DND-41 (cell line): ENCODE results near the gene SGPL1.

Experiments used
- ATAC-seq: fragments of 200-7000 bp; cut with Tn5 transposase; 3 replicates; pipeline ENCODE4 v1.9.1; 2021; ENCODE audit warnings: low read depth; ENCODE audit not compliant: insufficient read depth
- DNase-seq: peaks from one replicate; pipeline ENCODE4 v3.0.0-alpha.2; 2020
- H2AFZ ChIP-seq: 2 replicates; pipeline ENCODE4 v1.6.0; 2012; ENCODE audit warnings: low read depth, low read length
- H3K27ac ChIP-seq: 2 replicates; pipeline ENCODE4 v1.5.1; 2012; ENCODE audit warnings: low read length, inconsistent platforms
- H3K27me3 ChIP-seq: fragments of 200-600 bp; sonication (generic); 2 replicates; pipeline ENCODE4 v1.6.0; 2012; ENCODE audit warnings: low read length, mild to moderate bottlenecking, inconsistent platforms; ENCODE audit not compliant: insufficient read depth, poor library complexity
- H3K36me3 ChIP-seq: 2 replicates; pipeline ENCODE4 v1.5.1; 2012; ENCODE audit warnings: low read length, inconsistent platforms; ENCODE audit not compliant: insufficient read depth
- H3K4me1 ChIP-seq: 2 replicates; pipeline ENCODE4 v1.5.1; 2012; ENCODE audit warnings: mild to moderate bottlenecking, low read length; ENCODE audit not compliant: insufficient read depth
- H3K4me2 ChIP-seq: 2 replicates; pipeline ENCODE4 v1.6.0; 2012; ENCODE audit warnings: mild to moderate bottlenecking, moderate library complexity, low read length, inconsistent platforms; ENCODE audit not compliant: insufficient read depth
- H3K4me3 ChIP-seq, 2 experiments: fragments of 200-600 bp in 1 of 2; shearing (Covaris generic) in 1 of 2; 2 replicates each; pipeline ENCODE4 v1.5.1; 2012 to 2016; ENCODE audit warnings: inconsistent platforms in 2 of 2, low read length in 2 of 2, mild to moderate bottlenecking in 2 of 2, low read depth in 1 of 2, moderate library complexity in 1 of 2
- H3K79me2 ChIP-seq: 2 replicates; pipeline ENCODE4 v1.6.0; 2012; ENCODE audit warnings: low read length, inconsistent platforms; ENCODE audit not compliant: insufficient read depth
- H3K9ac ChIP-seq: 2 replicates; pipeline ENCODE4 v1.6.0; 2012; ENCODE audit warnings: low read depth, mild to moderate bottlenecking, inconsistent platforms, low read length, moderate library complexity
- H3K9me3 ChIP-seq: 2 replicates; pipeline ENCODE4 v1.5.1; 2012; ENCODE audit warnings: low read length, moderate library complexity, mild to moderate bottlenecking, inconsistent platforms; ENCODE audit not compliant: insufficient read depth, severe bottlenecking
- H4K20me1 ChIP-seq: 2 replicates; pipeline ENCODE4 v1.6.0; 2012; ENCODE audit warnings: low read length; ENCODE audit not compliant: insufficient read depth
- EZH2 ChIP-seq: IDR thresholded peaks from 3 replicates; pipeline ENCODE4 v1.6.1; 2012; ENCODE audit warnings: borderline replicate concordance, low read depth, mild to moderate bottlenecking, moderate library complexity, low read length, inconsistent platforms; ENCODE audit not compliant: severe bottlenecking
- TF ChIP-seq, protein P1 (sequence below): IDR thresholded peaks from 2 replicates; pipeline ENCODE4 v1.5.1; 2012; ENCODE audit warnings: borderline replicate concordance, low read length, moderate library complexity, mild to moderate bottlenecking; ENCODE audit not compliant: poor library complexity, severe bottlenecking; ENCODE audit errors: extremely low read depth

The SGPL1 gene

DNA sequence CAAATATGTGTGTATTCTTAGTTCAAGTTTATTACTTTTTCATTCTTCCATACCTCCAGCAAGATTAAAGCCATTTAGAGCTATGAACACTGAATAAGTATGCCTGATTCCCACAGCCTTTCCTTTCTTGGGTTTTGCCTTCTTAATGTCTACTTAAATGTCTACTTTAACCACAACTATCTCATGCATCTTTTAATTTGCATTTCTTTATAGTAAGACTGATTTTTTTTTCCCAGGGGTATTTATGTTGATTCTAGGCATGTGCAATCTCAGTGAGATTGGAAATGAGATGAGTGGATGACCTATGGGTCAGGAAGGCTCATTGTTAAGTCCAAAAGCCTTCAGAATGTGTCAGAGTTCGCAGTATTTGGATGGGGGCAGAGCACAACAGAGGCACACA is 69.0 kb downstream of the SGPL1 start:
- DNase-seq (no peak), ATAC-seq (no peak)
- no peaks in the 10 kb centered on the region for H3K27me3 ChIP-seq
- no peaks in the 10 kb centered on the region for H3K79me2 ChIP-seq
- no peak overlapping the region for H3K9ac ChIP-seq
- H3K4me2 ChIP-seq: no peak overlapping the region
- no peaks in the 10 kb centered on the region for H3K9me3 ChIP-seq
- peaks cover 19% of the 10 kb centered on the region for H3K4me1 ChIP-seq
- H4K20me1 ChIP-seq: no peaks in the 10 kb centered on the region
- H3K36me3 ChIP-seq: peaks cover 6% of the 10 kb centered on the region; the same call in 1 of the 2 replicates
- no peak overlapping the region for H2AFZ ChIP-seq
- no peak for TF ChIP-seq EZH2
- TF ChIP-seq, protein P1, sequence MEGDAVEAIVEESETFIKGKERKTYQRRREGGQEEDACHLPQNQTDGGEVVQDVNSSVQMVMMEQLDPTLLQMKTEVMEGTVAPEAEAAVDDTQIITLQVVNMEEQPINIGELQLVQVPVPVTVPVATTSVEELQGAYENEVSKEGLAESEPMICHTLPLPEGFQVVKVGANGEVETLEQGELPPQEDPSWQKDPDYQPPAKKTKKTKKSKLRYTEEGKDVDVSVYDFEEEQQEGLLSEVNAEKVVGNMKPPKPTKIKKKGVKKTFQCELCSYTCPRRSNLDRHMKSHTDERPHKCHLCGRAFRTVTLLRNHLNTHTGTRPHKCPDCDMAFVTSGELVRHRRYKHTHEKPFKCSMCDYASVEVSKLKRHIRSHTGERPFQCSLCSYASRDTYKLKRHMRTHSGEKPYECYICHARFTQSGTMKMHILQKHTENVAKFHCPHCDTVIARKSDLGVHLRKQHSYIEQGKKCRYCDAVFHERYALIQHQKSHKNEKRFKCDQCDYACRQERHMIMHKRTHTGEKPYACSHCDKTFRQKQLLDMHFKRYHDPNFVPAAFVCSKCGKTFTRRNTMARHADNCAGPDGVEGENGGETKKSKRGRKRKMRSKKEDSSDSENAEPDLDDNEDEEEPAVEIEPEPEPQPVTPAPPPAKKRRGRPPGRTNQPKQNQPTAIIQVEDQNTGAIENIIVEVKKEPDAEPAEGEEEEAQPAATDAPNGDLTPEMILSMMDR: no peak
- H3K27ac ChIP-seq: no peak overlapping the region
- H3K4me3 ChIP-seq: no peak overlapping the region

- H3K27ac ChIP-seq: no peak overlapping the region
- no peaks in the 10 kb centered on the region for H4K20me1 ChIP-seq
- no peak for DNase-seq
- H3K27me3 ChIP-seq: no peaks in the 10 kb centered on the region
- no peak overlapping the region for H2AFZ ChIP-seq
- peaks cover 19% of the 10 kb centered on the region for H3K4me1 ChIP-seq
- no peak overlapping the region for H3K4me3 ChIP-seq
- ATAC-seq: no peak
- peaks cover 6% of the 10 kb centered on the region; the same call in 1 of the 2 replicates for H3K36me3 ChIP-seq
- H3K79me2 ChIP-seq: no peaks in the 10 kb centered on the region
- no peak overlapping the region for H3K9ac ChIP-seq
- TF ChIP-seq EZH2: no peak
- TF ChIP-seq, protein P1: no peak
- H3K9me3 ChIP-seq: no peaks in the 10 kb centered on the region
- no peak overlapping the region for H3K4me2 ChIP-seq
Observed at GRCh38 chr10:70885481-70885880, 69.7 kb downstream of the SGPL1 start.

DNA sequence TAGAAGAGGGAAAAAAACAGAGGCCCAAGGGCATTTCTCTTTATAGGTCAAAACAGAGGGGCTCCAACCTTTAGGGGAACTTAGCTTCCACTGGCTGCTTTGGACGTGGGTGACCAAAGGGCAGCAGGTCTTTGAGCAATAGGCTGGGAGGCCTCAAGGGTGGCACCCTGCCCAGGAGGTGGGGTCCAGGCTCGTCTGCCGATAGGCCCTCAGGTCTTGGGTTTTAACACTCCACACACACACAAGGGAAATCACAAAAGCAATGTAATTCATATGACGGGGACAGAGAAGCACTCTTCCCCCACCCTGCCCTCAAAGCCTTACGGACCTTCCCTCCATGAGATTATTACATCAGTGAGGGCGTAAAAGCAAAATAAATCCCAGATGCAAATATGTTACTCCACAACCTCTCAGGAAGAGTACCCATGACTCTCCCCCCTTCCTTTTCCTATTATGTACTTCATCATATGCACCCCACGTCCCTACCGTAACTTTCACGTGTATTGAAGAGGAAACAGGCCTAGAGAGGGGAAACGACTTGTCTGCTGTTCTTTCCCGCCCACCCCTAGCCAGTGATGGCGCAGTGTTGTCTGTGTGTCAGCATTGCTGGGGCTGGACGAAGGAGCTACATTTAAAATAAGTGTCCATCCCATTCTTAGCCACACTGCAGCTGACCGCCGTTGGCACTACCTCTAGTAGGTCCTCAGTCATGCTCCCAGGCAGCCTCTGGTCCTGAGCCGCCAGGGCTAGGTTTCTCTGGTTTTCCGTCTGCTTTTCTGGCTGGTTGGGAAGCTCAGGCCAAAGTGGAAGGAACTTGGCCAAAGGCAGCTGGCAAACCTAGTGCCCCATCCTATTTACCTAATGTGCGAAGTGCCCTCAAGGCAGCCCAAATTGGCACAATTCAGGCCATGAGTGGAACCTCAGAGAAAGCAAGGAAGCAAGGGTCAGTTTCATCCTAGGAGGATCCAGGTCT is 70.5 kb downstream of the SGPL1 start:
- no peak for DNase-seq
- H3K36me3 ChIP-seq: peaks cover 6% of the 10 kb centered on the region; the same call in 1 of the 2 replicates

More for the DNA sequence above, 70.5 kb downstream of the SGPL1 start:
- Histone ChIP-seq H3K9me3 (no peaks in the 10 kb centered on the region), H3K27ac (no peak overlapping the region), H3K27me3 (no peaks in the 10 kb centered on the region), H3K9ac (no peak overlapping the region), H3K4me3 (no peak overlapping the region), H4K20me1 (no peaks in the 10 kb centered on the region), H3K79me2 (no peaks in the 10 kb centered on the region), H3K4me2 (no peak overlapping the region), H2AFZ (no peak overlapping the region), H3K4me1 (peaks cover 19% of the 10 kb centered on the region)
- ATAC-seq: no peak
- TF ChIP-seq, protein P1: no peak
- no peak for TF ChIP-seq EZH2
